PC-9 (cell line): ENCODE measurements around the gene SEMA3B. TPM values are rescaled to one million over a fixed set of nuclear protein-coding genes. Genes with fewer than 3 reads are reported as not detected.

Experiments
- BruUV-seq: library from RNA; stranded (reverse); fragments of 400-500 nt; replicated peaks from 2 replicates; lab custom pipeline; 2021; lab: Mats Ljungman, UMichigan
- CTCF ChIA-PET: fragments of 300-600 bp; sonication (Branson Sonifier 250); formaldehyde crosslinking; loops from one replicate; lab custom pipeline; 2022; ENCODE audit warnings: antibody characterized with exemption; lab: Charles Lee
- POLR2A ChIA-PET: fragments of 300-600 bp; sonication (Branson Sonifier 250); formaldehyde crosslinking; loops from one replicate; lab custom pipeline; 2022; ENCODE audit warnings: antibody characterized with exemption; ENCODE audit not compliant: unreplicated experiment; lab: Charles Lee
- DNase-seq, 2 experiments: peaks; one replicate each; pipeline versions ENCODE4 v3.0.0 to v3.0.0-alpha.2; 2015 to 2022; ENCODE audit warnings: mixed read lengths in 1 of 2
- H2AFZ ChIP-seq: fragments of 200-600 bp; sonication (generic); 2 replicates; pipeline ENCODE4 v1.8.1; 2017; ENCODE audit warnings: antibody characterized with exemption
- H3F3A ChIP-seq: fragments of 200-600 bp; sonication (generic); 2 replicates; pipeline ENCODE4 v1.8.1; 2017; ENCODE audit warnings: antibody characterized with exemption, mild to moderate bottlenecking, low read depth; ENCODE audit not compliant: insufficient read depth
- H3K27ac ChIP-seq: fragments of 200-600 bp; sonication (generic); 2 replicates; pipeline ENCODE4 v1.6.1; 2016; ENCODE audit warnings: mixed run types
- H3K27me3 ChIP-seq: fragments of 200-600 bp; sonication (generic); 2 replicates; pipeline ENCODE4 v1.6.1; 2016; ENCODE audit warnings: low read depth, mixed run types; ENCODE audit not compliant: insufficient read depth
- H3K36me3 ChIP-seq: fragments of 200-600 bp; sonication (generic); 2 replicates; pipeline ENCODE4 v1.6.1; 2016; ENCODE audit warnings: low read depth, mixed run types
- H3K4me1 ChIP-seq: fragments of 200-600 bp; sonication (generic); replicated peaks from 2 replicates; pipeline ENCODE4 v1.6.1; 2016; ENCODE audit warnings: mixed run types; ENCODE audit not compliant: insufficient read depth
- H3K4me2 ChIP-seq: fragments of 200-600 bp; sonication (generic); 2 replicates; pipeline ENCODE4 v1.6.1; 2017; ENCODE audit warnings: mixed run types
- H3K4me3 ChIP-seq: fragments of 200-600 bp; sonication (generic); 2 replicates; pipeline ENCODE4 v1.6.1; 2016; ENCODE audit warnings: mixed run types
- H3K79me2 ChIP-seq: fragments of 200-600 bp; sonication (generic); 2 replicates; pipeline ENCODE4 v1.6.1; 2017; ENCODE audit warnings: low read depth, mixed run types
- H3K9me2 ChIP-seq: fragments of 200-600 bp; sonication (generic); 2 replicates; pipeline ENCODE4 v1.8.1; 2017; ENCODE audit warnings: mild to moderate bottlenecking; ENCODE audit not compliant: insufficient read depth
- H3K9me3 ChIP-seq: fragments of 200-600 bp; sonication (generic); 2 replicates; pipeline ENCODE4 v1.8.1; 2016; ENCODE audit warnings: low read depth; ENCODE audit not compliant: insufficient read depth
- H4K20me1 ChIP-seq: fragments of 200-600 bp; sonication (generic); 2 replicates; pipeline ENCODE4 v1.8.1; 2017; ENCODE audit not compliant: insufficient read depth
- EZH2 ChIP-seq: fragments of 200-600 bp; sonication (generic); IDR thresholded peaks from 2 replicates; pipeline ENCODE4 v1.8.0; 2017; ENCODE audit warnings: antibody characterized with exemption, low read depth
- intact Hi-C: fragments of 100-400 bp; cut with micrococcal nuclease; formaldehyde crosslinking; loops from one replicate; pipeline ENCODE4 v1.10.0; 2022; ENCODE audit not compliant: unreplicated experiment
- total RNA-seq: library from RNA; stranded (reverse); gene quantifications from 2 replicates; pipeline ENCODE4 v1.2.3, GENCODE V29; 2021
- TF ChIP-seq, protein P1 (sequence below): fragments of 200-600 bp; sonication (generic); conservative IDR thresholded peaks from 2 replicates; pipeline ENCODE4 v1.6.1; 2017; ENCODE audit warnings: mixed run types, antibody characterized with exemption, mild to moderate bottlenecking, moderate library complexity

SEMA3B gene
- total RNA-seq, 1 experiment from 2014 or later: 52.4 TPM

DNA sequence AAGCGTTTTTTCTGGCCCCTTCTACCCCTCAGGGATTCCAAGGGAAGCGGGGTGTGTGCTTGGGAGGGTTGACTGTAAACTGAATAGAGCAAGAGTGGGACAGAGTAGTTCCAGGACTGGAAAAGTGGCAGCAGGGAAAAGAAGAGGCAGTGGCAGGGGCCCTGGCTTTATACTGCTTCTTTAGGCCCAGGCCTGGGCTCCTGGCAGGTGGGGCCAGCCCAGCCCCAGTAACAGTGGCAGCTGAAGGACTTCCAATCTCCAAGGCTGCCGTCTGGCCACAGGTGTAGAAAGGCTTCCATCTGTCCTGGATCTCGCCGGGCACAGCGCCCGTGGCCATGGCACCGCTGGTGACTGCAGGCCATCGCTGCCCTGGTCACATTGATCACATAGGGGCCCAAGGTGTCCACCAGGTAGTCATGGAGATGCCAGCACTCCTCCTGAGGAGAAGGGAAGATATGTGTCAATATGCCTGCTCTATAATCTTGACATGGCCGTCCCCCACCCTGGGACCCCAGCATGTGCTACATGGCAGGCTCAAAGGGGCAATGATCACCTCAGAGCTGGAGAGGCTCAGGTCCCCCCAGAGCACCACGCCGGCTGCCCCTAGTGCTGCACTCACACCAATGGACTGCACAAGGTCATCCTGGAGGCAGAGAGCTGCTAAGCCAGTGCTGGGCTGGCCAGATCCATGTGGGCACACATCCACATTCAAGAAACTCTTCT lies 24.3 kb downstream of the SEMA3B start:
- Histone ChIP-seq H3K27ac (peak overlapping the region; percentile 47; the same call in 1 of the 2 replicates), H3F3A (no peaks in the 10 kb centered on the region), H3K36me3 (no peaks in the 10 kb centered on the region), H3K4me1 (peaks cover 16% of the 10 kb centered on the region), H3K4me2 (peak overlapping the region; percentile 88), H3K79me2 (peaks cover 28% of the 10 kb centered on the region), H4K20me1 (no peaks in the 10 kb centered on the region), H2AFZ (peak overlapping the region; percentile 77; the same call in 1 of the 2 replicates), H3K9me2 (no peaks in the 10 kb centered on the region), H3K9me3 (no peaks in the 10 kb centered on the region), H3K4me3 (peak overlapping the region; percentile 79), H3K27me3 (no peaks in the 10 kb centered on the region)
- TF ChIP-seq, protein P1, sequence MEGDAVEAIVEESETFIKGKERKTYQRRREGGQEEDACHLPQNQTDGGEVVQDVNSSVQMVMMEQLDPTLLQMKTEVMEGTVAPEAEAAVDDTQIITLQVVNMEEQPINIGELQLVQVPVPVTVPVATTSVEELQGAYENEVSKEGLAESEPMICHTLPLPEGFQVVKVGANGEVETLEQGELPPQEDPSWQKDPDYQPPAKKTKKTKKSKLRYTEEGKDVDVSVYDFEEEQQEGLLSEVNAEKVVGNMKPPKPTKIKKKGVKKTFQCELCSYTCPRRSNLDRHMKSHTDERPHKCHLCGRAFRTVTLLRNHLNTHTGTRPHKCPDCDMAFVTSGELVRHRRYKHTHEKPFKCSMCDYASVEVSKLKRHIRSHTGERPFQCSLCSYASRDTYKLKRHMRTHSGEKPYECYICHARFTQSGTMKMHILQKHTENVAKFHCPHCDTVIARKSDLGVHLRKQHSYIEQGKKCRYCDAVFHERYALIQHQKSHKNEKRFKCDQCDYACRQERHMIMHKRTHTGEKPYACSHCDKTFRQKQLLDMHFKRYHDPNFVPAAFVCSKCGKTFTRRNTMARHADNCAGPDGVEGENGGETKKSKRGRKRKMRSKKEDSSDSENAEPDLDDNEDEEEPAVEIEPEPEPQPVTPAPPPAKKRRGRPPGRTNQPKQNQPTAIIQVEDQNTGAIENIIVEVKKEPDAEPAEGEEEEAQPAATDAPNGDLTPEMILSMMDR: no peak
- no peak for TF ChIP-seq EZH2
- no TSS peak for BruUV-seq
- no peak for DNase-seq
- intact Hi-C loops: no loop called here
- CTCF ChIA-PET: no interaction called here
- POLR2A ChIA-PET: no interaction called here

GRCh38 chr3:50294089-50294488 lies 25.1 kb downstream of the SEMA3B start:
- Histone ChIP-seq H3K9me2 (no peaks in the 10 kb centered on the region), H3K36me3 (no peaks in the 10 kb centered on the region), H3K4me2 (no peak overlapping the region), H3K79me2 (peaks cover 35% of the 10 kb centered on the region), H2AFZ (no peak overlapping the region), H3K4me3 (no peak overlapping the region), H3K27ac (no peak overlapping the region), H3F3A (no peaks in the 10 kb centered on the region), H4K20me1 (no peaks in the 10 kb centered on the region), H3K27me3 (no peaks in the 10 kb centered on the region), H3K9me3 (no peaks in the 10 kb centered on the region), H3K4me1 (peaks cover 20% of the 10 kb centered on the region)
- no peak for TF ChIP-seq EZH2
- TF ChIP-seq, protein P1: no peak
- POLR2A ChIA-PET: no interaction called here
- CTCF ChIA-PET: no interaction called here
- intact Hi-C loops: no loop called here
- DNase-seq: no peak
- no TSS peak for BruUV-seq

GRCh38 chr3:50294492-50295403 lies 25.8 kb downstream of the SEMA3B start:
- no peak overlapping the region for H3K4me2 ChIP-seq
- no peaks in the 10 kb centered on the region for H3K36me3 ChIP-seq
- H3K79me2 ChIP-seq: peaks cover 33% of the 10 kb centered on the region
- no peak for TF ChIP-seq EZH2
- TF ChIP-seq, protein P1: no peak
- DNase-seq: no peak
- H3K27ac ChIP-seq: no peak overlapping the region
- H3K9me2 ChIP-seq: no peaks in the 10 kb centered on the region
- POLR2A ChIA-PET: no interaction called here
- peaks cover 1% of the 10 kb centered on the region; the same call in 1 of the 2 replicates for H3F3A ChIP-seq
- H3K9me3 ChIP-seq: no peaks in the 10 kb centered on the region
- peaks cover 21% of the 10 kb centered on the region for H3K4me1 ChIP-seq
- no peaks in the 10 kb centered on the region for H4K20me1 ChIP-seq
- H2AFZ ChIP-seq: no peak overlapping the region
- CTCF ChIA-PET: no interaction called here
- no peaks in the 10 kb centered on the region for H3K27me3 ChIP-seq
- no TSS peak for BruUV-seq
- intact Hi-C loops: no loop called here
- H3K4me3 ChIP-seq: no peak overlapping the region
